ENCODE results near the gene HMCN2. TPM values are rescaled to one million over a fixed set of nuclear protein-coding genes. Genes with fewer than 3 reads are reported as not detected.

The HMCN2 gene
- total and polyA plus RNA-seq, 2 donors (not counting 1 experiment from before 2014, with no cell fraction given): 0.01 TPM; not detected in 1

DNA sequence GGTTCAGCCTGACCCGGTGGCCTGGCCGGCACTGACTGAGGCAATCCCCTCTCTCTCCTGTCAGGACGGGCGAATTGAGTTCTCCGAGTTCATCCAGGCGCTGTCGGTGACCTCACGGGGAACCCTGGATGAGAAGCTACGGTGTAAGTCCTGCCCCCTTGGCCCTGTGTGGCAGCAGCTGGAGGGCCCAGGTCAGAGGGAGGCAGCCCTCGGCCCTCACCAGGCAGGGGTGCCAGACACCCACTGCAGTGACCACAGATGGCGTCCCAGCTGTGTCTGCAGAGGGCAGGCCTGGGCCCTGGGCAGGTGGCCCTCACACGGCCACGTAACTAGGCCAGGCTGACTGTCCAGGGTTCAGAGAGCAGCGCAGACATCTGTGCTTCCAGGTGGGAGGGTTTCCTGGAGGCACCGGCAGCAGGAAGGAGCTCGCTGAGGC is 45.9 kb upstream of the HMCN2 start:
- Histone ChIP-seq H3K27ac (ENCODE audit: low read length in 2 of 2) (no peak overlapping the region), H3K9ac (ENCODE audit: low read length) (no peak overlapping the region), H3K4me3 (ENCODE audit: control extremely low read depth in 1 of 5, extremely low read depth in 1 of 5, insufficient read depth in 1 of 5, low read depth in 2 of 5, low read length in 4 of 5) (no peak overlapping the region), H3K27me3 (replicated peaks in 1 of 4; ENCODE audit: control extremely low read depth in 1 of 4, control insufficient read depth in 3 of 4, insufficient read depth in 4 of 4, low read length in 3 of 4) (no peaks in the 10 kb centered on the region), H3K4me1 (ENCODE audit: control insufficient read depth in 2 of 2, insufficient read depth in 2 of 2, low read length in 2 of 2) (no peaks in the 10 kb centered on the region), H2AFZ (ENCODE audit: insufficient read depth, low read depth, low read length, poor library complexity, severe bottlenecking) (no peak overlapping the region), H3K36me3 (replicated peaks in 1 of 2; ENCODE audit: control extremely low read depth in 1 of 2, control insufficient read depth in 1 of 2, extremely low read depth in 1 of 2, insufficient read depth in 2 of 2, low read length in 1 of 2) (no peaks in the 10 kb centered on the region), H3K79me2 (ENCODE audit: control insufficient read depth, insufficient read depth, low read length) (no peaks in the 10 kb centered on the region), H3K9me3 (ENCODE audit: control extremely low read depth in 1 of 3, control insufficient read depth in 2 of 3, insufficient read depth in 1 of 3, low read length in 2 of 3) (no peaks in the 10 kb centered on the region), H3K4me2 (replicated peaks; ENCODE audit: low read depth, low read length, poor library complexity, severe bottlenecking) (no peak overlapping the region), H4K20me1 (ENCODE audit: control insufficient read depth, insufficient read depth, low read length, poor library complexity, severe bottlenecking) (no peaks in the 10 kb centered on the region)
- ChIA-PET POLR2A (no interaction called here), CTCF (interaction anchor here (1.1 kb wide), 1 partner anchor 128 kb away, joined by 3 read pairs; no protein-coding TSS in a partner anchor)
- DNase-seq: no peak
- no peak overlapping the region for H3K27ac Mint-ChIP-seq
- intact Hi-C loops (cut with micrococcal nuclease): no loop called here
- no peak overlapping the region for H3K4me3 Mint-ChIP-seq
- 94% methylated on average over 16 of the region's 16 CpGs for WGBS (ENCODE audit: insufficient coverage)
- H3K9me3 Mint-ChIP-seq (ENCODE audit: insufficient read depth): no peaks in the 10 kb centered on the region
- TF ChIP-seq, protein P1, sequence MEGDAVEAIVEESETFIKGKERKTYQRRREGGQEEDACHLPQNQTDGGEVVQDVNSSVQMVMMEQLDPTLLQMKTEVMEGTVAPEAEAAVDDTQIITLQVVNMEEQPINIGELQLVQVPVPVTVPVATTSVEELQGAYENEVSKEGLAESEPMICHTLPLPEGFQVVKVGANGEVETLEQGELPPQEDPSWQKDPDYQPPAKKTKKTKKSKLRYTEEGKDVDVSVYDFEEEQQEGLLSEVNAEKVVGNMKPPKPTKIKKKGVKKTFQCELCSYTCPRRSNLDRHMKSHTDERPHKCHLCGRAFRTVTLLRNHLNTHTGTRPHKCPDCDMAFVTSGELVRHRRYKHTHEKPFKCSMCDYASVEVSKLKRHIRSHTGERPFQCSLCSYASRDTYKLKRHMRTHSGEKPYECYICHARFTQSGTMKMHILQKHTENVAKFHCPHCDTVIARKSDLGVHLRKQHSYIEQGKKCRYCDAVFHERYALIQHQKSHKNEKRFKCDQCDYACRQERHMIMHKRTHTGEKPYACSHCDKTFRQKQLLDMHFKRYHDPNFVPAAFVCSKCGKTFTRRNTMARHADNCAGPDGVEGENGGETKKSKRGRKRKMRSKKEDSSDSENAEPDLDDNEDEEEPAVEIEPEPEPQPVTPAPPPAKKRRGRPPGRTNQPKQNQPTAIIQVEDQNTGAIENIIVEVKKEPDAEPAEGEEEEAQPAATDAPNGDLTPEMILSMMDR (IDR thresholded peaks at IDR 0.05): no peak
- TF ChIP-seq EZH2 (IDR thresholded peaks at IDR 0.05; ENCODE audit: borderline replicate concordance, insufficient read depth, low read depth, low read length, poor library complexity, severe bottlenecking): no peak
- no peak for ATAC-seq (ENCODE audit: low read depth)
- H3K27me3 Mint-ChIP-seq: no peaks in the 10 kb centered on the region
- H3K4me1 Mint-ChIP-seq: no peaks in the 10 kb centered on the region

DNA sequence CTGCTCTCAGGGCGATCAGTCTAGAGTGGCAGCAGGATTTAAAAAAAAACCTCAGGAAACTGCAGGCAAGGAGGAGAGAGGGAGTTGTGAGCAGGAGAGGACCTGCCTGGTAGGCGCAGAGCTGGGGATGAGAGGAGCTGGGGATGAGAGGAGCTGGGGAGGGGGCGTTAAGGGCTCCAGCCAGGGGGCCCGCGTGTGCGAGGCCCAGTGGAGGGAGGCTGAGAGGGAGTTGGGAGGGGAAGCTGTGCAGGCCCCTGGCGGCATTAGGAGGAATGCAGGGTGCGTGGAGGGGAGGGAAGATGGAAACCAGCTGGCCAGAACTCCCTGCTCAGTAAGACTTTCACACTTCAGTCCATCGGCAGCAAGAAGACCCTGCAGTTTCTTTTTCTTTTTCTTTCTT is 45.2 kb upstream of the HMCN2 start:
- no peaks in the 10 kb centered on the region for H3K9me3 Mint-ChIP-seq (ENCODE audit: insufficient read depth)
- Histone ChIP-seq H3K4me2 (replicated peaks; ENCODE audit: low read depth, low read length, poor library complexity, severe bottlenecking) (no peak overlapping the region), H3K9ac (ENCODE audit: low read length) (no peak overlapping the region), H3K79me2 (ENCODE audit: control insufficient read depth, insufficient read depth, low read length) (no peaks in the 10 kb centered on the region), H3K4me3 (ENCODE audit: control extremely low read depth in 1 of 5, extremely low read depth in 1 of 5, insufficient read depth in 1 of 5, low read depth in 2 of 5, low read length in 4 of 5) (no peak overlapping the region), H3K4me1 (ENCODE audit: control insufficient read depth in 2 of 2, insufficient read depth in 2 of 2, low read length in 2 of 2) (no peaks in the 10 kb centered on the region), H2AFZ (ENCODE audit: insufficient read depth, low read depth, low read length, poor library complexity, severe bottlenecking) (no peak overlapping the region), H3K27me3 (replicated peaks in 1 of 4; ENCODE audit: control extremely low read depth in 1 of 4, control insufficient read depth in 3 of 4, insufficient read depth in 4 of 4, low read length in 3 of 4) (no peaks in the 10 kb centered on the region), H3K9me3 (ENCODE audit: control extremely low read depth in 1 of 3, control insufficient read depth in 2 of 3, insufficient read depth in 1 of 3, low read length in 2 of 3) (no peaks in the 10 kb centered on the region), H3K27ac (ENCODE audit: low read length in 2 of 2) (no peak overlapping the region), H3K36me3 (replicated peaks in 1 of 2; ENCODE audit: control extremely low read depth in 1 of 2, control insufficient read depth in 1 of 2, extremely low read depth in 1 of 2, insufficient read depth in 2 of 2, low read length in 1 of 2) (no peaks in the 10 kb centered on the region), H4K20me1 (ENCODE audit: control insufficient read depth, insufficient read depth, low read length, poor library complexity, severe bottlenecking) (no peaks in the 10 kb centered on the region)
- no peak overlapping the region for H3K4me3 Mint-ChIP-seq
- CTCF ChIA-PET: interaction anchor here (0.9 to 1.1 kb wide), 2 partner anchors 16 to 128 kb away, joined by 3 read pairs; no protein-coding TSS in a partner anchor
- WGBS (ENCODE audit: insufficient coverage): 78% methylated on average over 7 of the region's 9 CpGs
- H3K27ac Mint-ChIP-seq: no peak overlapping the region
- no peaks in the 10 kb centered on the region for H3K4me1 Mint-ChIP-seq
- DNase-seq: no peak
- ATAC-seq (ENCODE audit: low read depth): no peak
- TF ChIP-seq, protein P1 (IDR thresholded peaks at IDR 0.05): no peak
- no peak for TF ChIP-seq EZH2 (IDR thresholded peaks at IDR 0.05; ENCODE audit: borderline replicate concordance, insufficient read depth, low read depth, low read length, poor library complexity, severe bottlenecking)
- POLR2A ChIA-PET: no interaction called here
- H3K27me3 Mint-ChIP-seq: no peaks in the 10 kb centered on the region
- intact Hi-C loops (cut with micrococcal nuclease): no loop called here
